DOHH2 (cell line): ENCODE measurements around the gene IL1RAPL1.
"Not testable (repeated sequence)": the region's sequence is repeated elsewhere in the genome, so short reads cannot be mapped to it uniquely, and the experiment has no call there.

Experiments
- H3F3A ChIP-seq: fragments of 200-600 bp; sonication (generic), shearing (Covaris generic); 2 replicates; pipeline ENCODE4 v1.6.0; 2016; ENCODE audit warnings: antibody characterized with exemption, mild to moderate bottlenecking; ENCODE audit not compliant: control insufficient read depth, insufficient read depth
- H3K27ac ChIP-seq: fragments of 200-600 bp; sonication (generic); 2 replicates; pipeline ENCODE4 v1.5.1; 2014; ENCODE audit warnings: low read depth, mild to moderate bottlenecking, low read length, moderate library complexity
- H3K27me3 ChIP-seq: fragments of 200-600 bp; sonication (generic); 2 replicates; pipeline ENCODE4 v1.6.1; 2014; ENCODE audit warnings: mild to moderate bottlenecking, low read length, mixed read lengths; ENCODE audit not compliant: control insufficient read depth
- H3K36me3 ChIP-seq: fragments of 200-600 bp; sonication (generic); 2 replicates; pipeline ENCODE4 v1.6.1; 2014; ENCODE audit warnings: mild to moderate bottlenecking, low read length, moderate library complexity, mixed read lengths; ENCODE audit not compliant: control insufficient read depth
- H3K4me1 ChIP-seq: fragments of 200-600 bp; sonication (generic); 2 replicates; pipeline ENCODE4 v1.6.1; 2014; ENCODE audit warnings: mild to moderate bottlenecking, low read length, mixed read lengths; ENCODE audit not compliant: control insufficient read depth
- H3K4me2 ChIP-seq: fragments of 200-600 bp; sonication (generic); 2 replicates; pipeline ENCODE4 v1.6.0; 2014; ENCODE audit warnings: mild to moderate bottlenecking, low read length, moderate library complexity
- H3K4me3 ChIP-seq: fragments of 200-600 bp; sonication (generic); 2 replicates; pipeline ENCODE4 v1.5.1; 2014; ENCODE audit warnings: mild to moderate bottlenecking, low read length, mixed read lengths
- H3K79me2 ChIP-seq: fragments of 200-600 bp; sonication (generic); 2 replicates; pipeline ENCODE4 v1.6.1; 2014; ENCODE audit warnings: mild to moderate bottlenecking, low read length, mixed read lengths; ENCODE audit not compliant: control insufficient read depth
- H3K9me2 ChIP-seq: fragments of 200-600 bp; sonication (generic); replicated peaks from 2 replicates; pipeline ENCODE4 v1.6.1; 2014; ENCODE audit warnings: mild to moderate bottlenecking, low read length, mixed read lengths; ENCODE audit not compliant: control insufficient read depth
- H3K9me3 ChIP-seq: fragments of 200-600 bp; sonication (generic); 2 replicates; pipeline ENCODE4 v1.6.1; 2014; ENCODE audit warnings: antibody characterized with exemption, low read length, mixed read lengths; ENCODE audit not compliant: control insufficient read depth, insufficient read depth
- H4K20me1 ChIP-seq: fragments of 200-600 bp; sonication (generic); 2 replicates; pipeline ENCODE4 v1.6.0; 2014; ENCODE audit warnings: low read depth, mild to moderate bottlenecking, antibody characterized with exemption, low read length, moderate library complexity; ENCODE audit not compliant: control insufficient read depth, insufficient read depth
- CTCF ChIP-seq: fragments of 200-600 bp; sonication (generic); IDR thresholded peaks from one replicate; pipeline ENCODE4 v1.5.1; 2014; ENCODE audit warnings: antibody characterized with exemption, mild to moderate bottlenecking, low read depth, low read length; ENCODE audit not compliant: poor library complexity, severe bottlenecking
- EZH2phosphoT487 ChIP-seq: fragments of 200-600 bp; sonication (generic); IDR thresholded peaks from 2 replicates; pipeline ENCODE4 v1.6.1; 2017; ENCODE audit warnings: borderline replicate concordance, mild to moderate bottlenecking, antibody characterized with exemption, low read length, moderate library complexity, mixed read lengths

IL1RAPL1 gene

GRCh38 chrX:29315931-29316330 is 728.7 kb downstream of the IL1RAPL1 start:
- Histone ChIP-seq H3K4me3 (no peak overlapping the region), H3K27ac (no peak overlapping the region), H3K4me1 (no peaks in the 10 kb centered on the region), H3F3A (no peaks in the 10 kb centered on the region), H3K79me2 (no peaks in the 10 kb centered on the region), H3K27me3 (no peaks in the 10 kb centered on the region), H3K36me3 (no peaks in the 10 kb centered on the region), H3K4me2 (no peak overlapping the region), H4K20me1 (no peaks in the 10 kb centered on the region), H3K9me3 (no peaks in the 10 kb centered on the region), H3K9me2 (no peaks in the 10 kb centered on the region)
- TF ChIP-seq EZH2phosphoT487 (no peak), CTCF (no peak)

- no peak overlapping the region for H3K27ac ChIP-seq
- TF ChIP-seq CTCF (no peak), EZH2phosphoT487 (no peak)
- no peaks in the 10 kb centered on the region for H3K27me3 ChIP-seq
- H3K36me3 ChIP-seq = no peaks in the 10 kb centered on the region
- no peaks in the 10 kb centered on the region for H3K4me1 ChIP-seq
- no peaks in the 10 kb centered on the region for H3K9me2 ChIP-seq
- no peaks in the 10 kb centered on the region for H3K9me3 ChIP-seq
- H3K4me2 ChIP-seq = no peak overlapping the region
- no peaks in the 10 kb centered on the region for H4K20me1 ChIP-seq
- H3K4me3 ChIP-seq = no peak overlapping the region
- H3K79me2 ChIP-seq = no peaks in the 10 kb centered on the region
- H3F3A ChIP-seq = no peaks in the 10 kb centered on the region
These were observed 730.8 kb downstream of the IL1RAPL1 start for GRCh38 chrX:29318012-29318411.

GRCh38 chrX:29332429-29332828 is 745.2 kb downstream of the IL1RAPL1 start:
- not testable (repeated sequence) for H3K4me1 ChIP-seq, H3K9me3 ChIP-seq, H3K36me3 ChIP-seq, H3K27ac ChIP-seq, H3K79me2 ChIP-seq, H3K9me2 ChIP-seq, H4K20me1 ChIP-seq, H3F3A ChIP-seq, H3K4me3 ChIP-seq, H3K27me3 ChIP-seq, H3K4me2 ChIP-seq

GRCh38 chrX:29333091-29333490 is 745.8 kb downstream of the IL1RAPL1 start:
- not testable (repeated sequence) for H3F3A ChIP-seq, H4K20me1 ChIP-seq, H3K9me3 ChIP-seq, H3K9me2 ChIP-seq, H3K4me3 ChIP-seq, H3K27ac ChIP-seq, H3K4me1 ChIP-seq, H3K79me2 ChIP-seq, H3K4me2 ChIP-seq, H3K27me3 ChIP-seq, H3K36me3 ChIP-seq
